Measurements from ENCODE around the gene SLC27A1. TPM values are rescaled to one million over a fixed set of nuclear protein-coding genes. Genes with fewer than 3 reads are reported as not detected.
"Not testable (repeated sequence)": the region's sequence is repeated elsewhere in the genome, so short reads cannot be mapped to it uniquely, and the experiment has no call there.

The SLC27A1 gene
- total RNA-seq, 1 donor from 2014 or later, result 15.5 TPM

DNA sequence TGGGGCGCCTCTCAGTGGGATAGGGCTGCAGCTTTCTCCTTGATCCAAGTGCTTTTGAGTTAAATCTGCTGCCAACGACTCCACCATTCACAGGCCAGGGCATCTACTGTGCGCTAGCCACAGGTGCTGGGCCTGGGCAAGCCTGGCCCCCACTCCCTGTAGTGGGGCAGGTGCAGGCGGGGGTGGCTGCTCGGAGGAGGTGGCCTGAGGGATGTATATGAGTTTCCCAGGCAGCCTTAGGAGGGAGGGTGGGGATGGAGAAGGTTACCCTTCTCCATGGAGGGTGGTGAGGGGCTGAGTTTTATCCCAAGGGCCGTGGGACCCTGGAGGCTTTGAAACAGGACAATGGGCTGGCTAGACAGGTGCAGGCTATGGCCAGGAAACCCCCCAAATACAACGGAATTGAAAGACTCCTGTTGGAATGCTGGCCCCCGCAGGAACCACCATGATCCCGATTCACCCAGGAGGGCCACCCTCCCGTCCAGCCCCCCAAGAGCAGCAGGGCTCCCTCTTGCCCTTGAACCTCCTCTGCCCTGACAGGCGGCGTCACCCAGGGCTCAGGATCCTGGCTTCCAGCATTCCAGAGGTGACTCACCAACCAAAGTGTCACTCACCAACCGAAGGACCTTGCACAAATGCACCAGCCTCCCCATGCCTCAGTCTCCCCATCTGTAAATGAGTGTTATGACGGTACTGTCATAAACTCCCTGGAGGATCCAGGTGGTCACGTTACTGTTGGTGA lies 45.3 kb downstream of the SLC27A1 start:
- TF ChIP-seq, protein P1, sequence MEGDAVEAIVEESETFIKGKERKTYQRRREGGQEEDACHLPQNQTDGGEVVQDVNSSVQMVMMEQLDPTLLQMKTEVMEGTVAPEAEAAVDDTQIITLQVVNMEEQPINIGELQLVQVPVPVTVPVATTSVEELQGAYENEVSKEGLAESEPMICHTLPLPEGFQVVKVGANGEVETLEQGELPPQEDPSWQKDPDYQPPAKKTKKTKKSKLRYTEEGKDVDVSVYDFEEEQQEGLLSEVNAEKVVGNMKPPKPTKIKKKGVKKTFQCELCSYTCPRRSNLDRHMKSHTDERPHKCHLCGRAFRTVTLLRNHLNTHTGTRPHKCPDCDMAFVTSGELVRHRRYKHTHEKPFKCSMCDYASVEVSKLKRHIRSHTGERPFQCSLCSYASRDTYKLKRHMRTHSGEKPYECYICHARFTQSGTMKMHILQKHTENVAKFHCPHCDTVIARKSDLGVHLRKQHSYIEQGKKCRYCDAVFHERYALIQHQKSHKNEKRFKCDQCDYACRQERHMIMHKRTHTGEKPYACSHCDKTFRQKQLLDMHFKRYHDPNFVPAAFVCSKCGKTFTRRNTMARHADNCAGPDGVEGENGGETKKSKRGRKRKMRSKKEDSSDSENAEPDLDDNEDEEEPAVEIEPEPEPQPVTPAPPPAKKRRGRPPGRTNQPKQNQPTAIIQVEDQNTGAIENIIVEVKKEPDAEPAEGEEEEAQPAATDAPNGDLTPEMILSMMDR (conservative IDR thresholded peaks at IDR 0.05), result no peak
- H3K4me1 Mint-ChIP-seq (ENCODE audit: unreplicated experiment), result peaks cover 14% of the 10 kb centered on the region
- peaks cover 18% of the 10 kb centered on the region for H3K36me3 Mint-ChIP-seq
- H3K27ac Mint-ChIP-seq, result no peak overlapping the region
- no peaks in the 10 kb centered on the region for H3K27me3 Mint-ChIP-seq
- no peak overlapping the region for H3K4me3 Mint-ChIP-seq
- no peak for DNase-seq (ENCODE audit: extremely low spot score, unreplicated experiment)
- no peaks in the 10 kb centered on the region for H3K9me3 Mint-ChIP-seq

DNA sequence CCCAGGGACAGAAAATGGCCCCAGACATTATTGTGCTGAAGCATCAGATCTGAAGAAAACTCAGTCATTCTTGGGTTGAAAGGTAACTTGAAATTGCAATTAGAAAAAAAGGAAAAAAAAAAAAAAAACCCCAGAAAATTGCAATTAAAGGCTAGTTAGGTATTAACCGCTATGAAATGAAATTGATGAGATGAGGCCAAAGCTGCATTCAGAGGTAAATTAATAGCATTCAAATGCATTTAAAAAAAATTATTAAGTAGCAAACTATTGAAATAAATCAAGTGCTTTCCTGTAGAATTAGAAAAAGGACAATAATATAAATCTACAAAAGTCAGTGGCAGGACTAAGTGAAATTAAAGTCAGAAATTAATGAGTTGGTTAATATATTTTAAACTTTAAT lies 47.6 kb downstream of the SLC27A1 start:
- no peak overlapping the region for H3K4me3 Mint-ChIP-seq
- TF ChIP-seq, protein P1 (conservative IDR thresholded peaks at IDR 0.05), result no peak
- no peak for DNase-seq (ENCODE audit: extremely low spot score, unreplicated experiment)
- peaks cover 14% of the 10 kb centered on the region for H3K36me3 Mint-ChIP-seq
- peaks cover 2% of the 10 kb centered on the region for H3K4me1 Mint-ChIP-seq (ENCODE audit: unreplicated experiment)
- H3K27ac Mint-ChIP-seq, result no peak overlapping the region
- H3K9me3 Mint-ChIP-seq, result no peaks in the 10 kb centered on the region
- no peaks in the 10 kb centered on the region for H3K27me3 Mint-ChIP-seq

DNA sequence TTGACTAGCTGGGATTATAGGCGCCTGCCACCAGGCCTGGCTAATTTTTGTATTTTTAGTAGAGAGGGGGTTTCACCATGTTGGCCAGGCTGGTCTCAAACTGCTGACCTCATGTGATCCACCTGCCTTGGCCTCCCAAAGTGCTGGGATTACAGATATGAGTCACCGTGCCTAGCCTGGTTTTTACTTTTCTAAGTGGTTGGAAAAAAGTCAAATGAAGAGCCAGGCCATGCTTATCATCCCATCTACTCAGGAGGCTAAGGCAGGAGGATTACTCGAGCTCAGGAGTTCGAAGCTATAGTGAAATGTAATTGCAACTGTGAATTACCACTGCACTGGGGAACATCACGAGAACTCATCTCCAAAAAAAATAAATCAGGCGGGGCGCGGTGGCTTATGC lies 48.3 kb downstream of the SLC27A1 start:
- H3K9me3 Mint-ChIP-seq; H3K4me1 Mint-ChIP-seq (ENCODE audit: unreplicated experiment); H3K4me3 Mint-ChIP-seq; H3K27me3 Mint-ChIP-seq; DNase-seq (ENCODE audit: extremely low spot score, unreplicated experiment); H3K27ac Mint-ChIP-seq: not testable (repeated sequence)
- H3K36me3 Mint-ChIP-seq, result peaks cover 14% of the 10 kb centered on the region

DNA sequence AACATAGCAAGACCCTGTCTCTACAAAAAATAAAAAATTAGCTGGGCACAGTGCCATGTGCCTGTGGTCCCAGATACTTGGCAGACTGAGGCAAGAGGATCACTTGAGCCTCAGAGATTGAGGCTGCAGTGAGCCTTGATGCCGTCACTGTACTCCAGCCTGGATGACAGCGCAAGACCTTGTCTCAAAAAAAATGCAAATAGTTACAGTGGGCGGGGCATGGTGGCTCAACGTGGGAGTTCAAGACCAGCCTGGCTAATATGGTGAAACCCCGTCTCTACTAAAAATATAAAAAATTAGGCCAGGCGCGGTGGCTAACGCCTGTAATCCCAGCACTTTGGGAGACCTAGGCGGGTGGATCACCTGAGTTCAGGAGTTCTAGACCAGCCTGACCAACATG lies 49.6 kb downstream of the SLC27A1 start:
- H3K9me3 Mint-ChIP-seq, result no peaks in the 10 kb centered on the region
- H3K4me1 Mint-ChIP-seq (ENCODE audit: unreplicated experiment), result no peaks in the 10 kb centered on the region

DNA sequence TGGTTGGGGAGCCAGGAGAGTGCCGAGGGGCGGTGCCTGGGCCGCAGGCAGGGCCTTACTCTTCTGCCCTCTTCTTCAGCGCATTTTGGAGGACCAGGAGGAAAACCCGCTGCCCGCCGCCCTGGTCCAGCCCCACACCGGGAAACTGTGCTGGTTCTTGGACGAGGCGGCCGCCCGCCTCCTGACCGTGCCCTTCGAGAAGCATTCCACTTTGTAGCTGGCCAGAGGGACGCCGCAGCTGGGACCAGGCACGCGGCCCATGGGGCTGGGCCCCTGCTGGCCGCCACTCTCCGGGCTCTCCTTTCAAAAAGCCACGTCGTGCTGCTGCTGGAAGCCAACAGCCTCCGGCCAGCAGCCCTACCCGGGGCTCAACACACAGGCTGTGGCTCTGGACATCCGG lies 50.5 kb downstream of the SLC27A1 start:
- Mint-ChIP-seq H3K27me3 (no peaks in the 10 kb centered on the region), H3K36me3 (peaks cover 14% of the 10 kb centered on the region), H3K27ac (no peak overlapping the region), H3K9me3 (no peaks in the 10 kb centered on the region), H3K4me3 (no peak overlapping the region), H3K4me1 (ENCODE audit: unreplicated experiment) (no peaks in the 10 kb centered on the region)
- TF ChIP-seq, protein P1 (conservative IDR thresholded peaks at IDR 0.05), result no peak
- DNase-seq (ENCODE audit: extremely low spot score, unreplicated experiment), result no peak

More for the DNA sequence above, 49.6 kb downstream of the SLC27A1 start:
- DNase-seq (ENCODE audit: extremely low spot score, unreplicated experiment), result no peak
- Mint-ChIP-seq H3K4me3 (no peak overlapping the region), H3K27ac (no peak overlapping the region), H3K36me3 (peaks cover 14% of the 10 kb centered on the region), H3K27me3 (no peaks in the 10 kb centered on the region)
- TF ChIP-seq, protein P1 (conservative IDR thresholded peaks at IDR 0.05), result no peak

DNA sequence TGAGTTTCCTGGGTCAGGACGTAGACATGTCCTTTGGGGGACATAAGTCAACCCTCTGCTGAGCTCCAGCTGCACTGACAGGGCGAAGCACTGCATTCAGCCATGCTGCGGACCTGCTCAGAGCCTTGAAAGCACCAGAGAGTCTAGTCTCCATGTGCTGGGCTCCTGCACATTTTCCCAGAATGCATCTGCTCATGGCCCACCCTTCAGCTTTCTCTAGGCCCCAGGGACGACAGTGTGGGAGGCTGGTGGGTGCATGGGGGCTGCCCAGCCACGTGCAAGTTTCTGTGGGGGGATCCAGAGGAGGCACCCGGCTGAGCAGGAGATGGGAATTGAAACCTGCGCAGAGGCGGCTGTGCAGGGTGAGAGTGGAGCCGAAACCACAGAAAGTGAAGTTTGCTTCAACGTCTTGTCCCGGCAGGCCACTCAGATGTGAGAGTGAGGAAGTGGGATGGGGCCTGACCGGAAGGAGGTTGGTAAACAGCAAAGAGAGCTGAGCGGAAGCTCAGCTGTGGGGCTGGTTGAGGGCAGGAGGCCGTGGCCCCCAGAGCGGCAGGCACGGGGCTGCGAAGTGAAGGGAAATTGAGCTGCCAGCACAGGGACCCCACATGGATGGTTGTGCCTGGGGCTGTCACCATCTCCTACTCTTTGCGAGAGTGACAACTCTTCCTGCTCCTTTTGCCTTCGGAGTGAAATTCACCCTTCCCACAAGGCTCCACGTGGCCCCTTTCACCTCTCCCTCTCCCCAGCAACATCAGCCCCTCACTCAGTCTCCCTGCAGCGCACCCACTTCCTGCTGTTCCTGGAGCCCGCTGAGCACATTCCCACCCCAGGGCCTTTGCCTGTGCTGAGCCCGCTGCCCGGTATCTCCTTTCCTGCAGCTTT lies 52.9 kb downstream of the SLC27A1 start:
- Mint-ChIP-seq H3K4me3 (no peak overlapping the region), H3K4me1 (ENCODE audit: unreplicated experiment) (no peaks in the 10 kb centered on the region), H3K36me3 (no peaks in the 10 kb centered on the region), H3K27ac (no peak overlapping the region), H3K27me3 (no peaks in the 10 kb centered on the region), H3K9me3 (no peaks in the 10 kb centered on the region)
- TF ChIP-seq, protein P1 (conservative IDR thresholded peaks at IDR 0.05), result no peak
- DNase-seq (ENCODE audit: extremely low spot score, unreplicated experiment), result no peak
